Mononuclear cell (primary cell): ENCODE data around the gene SLMAP. TPM values are rescaled to one million over a fixed set of nuclear protein-coding genes. Genes with fewer than 3 reads are reported as not detected.
A peak's percentile ranks its signal among the peaks of the same experiment; 100 is the strongest.

Source experiments
- H3K27me3 ChIP-seq: 2 replicates; pipeline ENCODE4 v1.6.0; 2011; ENCODE audit warnings: low read length, control low read depth; ENCODE audit not compliant: insufficient read depth
- H3K4me1 ChIP-seq: 2 replicates; pipeline ENCODE4 v1.5.1; 2011; ENCODE audit warnings: mild to moderate bottlenecking, low read length, control low read depth; ENCODE audit not compliant: insufficient read depth
- H3K4me3 ChIP-seq: 2 replicates; pipeline ENCODE4 v1.5.1; 2011; ENCODE audit warnings: mild to moderate bottlenecking, low read length, moderate library complexity
- H3K9me3 ChIP-seq: 2 replicates; pipeline ENCODE4 v1.5.1; 2011; ENCODE audit warnings: low read depth, mild to moderate bottlenecking, control low read depth, low read length
- total RNA-seq: library from RNA; depleted of rRNA; stranded (reverse); fragments of >200 nt; gene quantifications from one replicate; pipeline ENCODE4 v1.2.3, GENCODE V29; 2012

Gene SLMAP
- 68.6 TPM for total RNA-seq

- no peaks in the 10 kb centered on the region for H3K9me3 ChIP-seq
- peak within 1 kb of the TSS; percentile 92 for H3K4me3 ChIP-seq
- H3K27me3 ChIP-seq, result no peaks in the 10 kb centered on the region
- H3K4me1 ChIP-seq, result peaks cover 41% of the 10 kb centered on the region
Observed at GRCh38 chr3:57755741-57756527, at the start of gene SLMAP. Gene SLMAP (plus strand): TSS chr3:57756309. CDS start chr3:57757652, 1,343 bp downstream.

GRCh38 chr3:57706462-57706861 lies 49.6 kb upstream of the SLMAP start:
- Histone ChIP-seq H3K4me1 (no peaks in the 10 kb centered on the region), H3K4me3 (no peak overlapping the region), H3K27me3 (no peaks in the 10 kb centered on the region), H3K9me3 (no peaks in the 10 kb centered on the region)

GRCh38 chr3:57709031-57709430 lies 47.1 kb upstream of the SLMAP start:
- Histone ChIP-seq H3K27me3 (no peaks in the 10 kb centered on the region), H3K4me1 (no peaks in the 10 kb centered on the region), H3K4me3 (no peak overlapping the region), H3K9me3 (no peaks in the 10 kb centered on the region)

- Histone ChIP-seq H3K27me3 (no peaks in the 10 kb centered on the region), H3K4me1 (no peaks in the 10 kb centered on the region), H3K4me3 (no peak overlapping the region), H3K9me3 (no peaks in the 10 kb centered on the region)
Observed at GRCh38 chr3:57709559-57709958, 46.5 kb upstream of the SLMAP start.

- no peaks in the 10 kb centered on the region for H3K4me1 ChIP-seq
- no peak overlapping the region for H3K4me3 ChIP-seq
- H3K9me3 ChIP-seq, result no peaks in the 10 kb centered on the region
- no peaks in the 10 kb centered on the region for H3K27me3 ChIP-seq
Observed at GRCh38 chr3:57715686-57716085, 40.4 kb upstream of the SLMAP start.

GRCh38 chr3:57717205-57717868 lies 38.8 kb upstream of the SLMAP start:
- no peaks in the 10 kb centered on the region for H3K4me1 ChIP-seq
- no peak overlapping the region for H3K4me3 ChIP-seq
- no peaks in the 10 kb centered on the region for H3K27me3 ChIP-seq
- H3K9me3 ChIP-seq, result no peaks in the 10 kb centered on the region

- Histone ChIP-seq H3K4me3 (no peak overlapping the region), H3K4me1 (no peaks in the 10 kb centered on the region), H3K27me3 (no peaks in the 10 kb centered on the region), H3K9me3 (no peaks in the 10 kb centered on the region)
Observed at GRCh38 chr3:57718118-57718517, 38.0 kb upstream of the SLMAP start.

- Histone ChIP-seq H3K27me3 (no peaks in the 10 kb centered on the region), H3K9me3 (no peaks in the 10 kb centered on the region), H3K4me3 (no peak overlapping the region), H3K4me1 (peaks cover 26% of the 10 kb centered on the region)
Observed at GRCh38 chr3:57726397-57726796, 29.7 kb upstream of the SLMAP start.

- Histone ChIP-seq H3K9me3 (no peaks in the 10 kb centered on the region), H3K4me3 (no peak overlapping the region), H3K27me3 (no peaks in the 10 kb centered on the region), H3K4me1 (peaks cover 26% of the 10 kb centered on the region)
Observed at GRCh38 chr3:57727106-57727505, 29.0 kb upstream of the SLMAP start.

- Histone ChIP-seq H3K4me1 (peaks cover 26% of the 10 kb centered on the region), H3K27me3 (no peaks in the 10 kb centered on the region), H3K4me3 (no peak overlapping the region), H3K9me3 (no peaks in the 10 kb centered on the region)
Observed at GRCh38 chr3:57729334-57730045, 26.6 kb upstream of the SLMAP start.

GRCh38 chr3:57730682-57731081 lies 25.4 kb upstream of the SLMAP start:
- Histone ChIP-seq H3K4me3 (no peak overlapping the region), H3K4me1 (peaks cover 26% of the 10 kb centered on the region), H3K27me3 (no peaks in the 10 kb centered on the region), H3K9me3 (no peaks in the 10 kb centered on the region)

GRCh38 chr3:57731311-57731710 lies 24.8 kb upstream of the SLMAP start:
- Histone ChIP-seq H3K4me1 (peaks cover 26% of the 10 kb centered on the region), H3K9me3 (no peaks in the 10 kb centered on the region), H3K27me3 (no peaks in the 10 kb centered on the region), H3K4me3 (no peak overlapping the region)

- Histone ChIP-seq H3K9me3 (no peaks in the 10 kb centered on the region), H3K4me1 (peaks cover 18% of the 10 kb centered on the region), H3K27me3 (no peaks in the 10 kb centered on the region), H3K4me3 (no peak overlapping the region)
Observed at GRCh38 chr3:57733790-57734189, 22.3 kb upstream of the SLMAP start.

- no peaks in the 10 kb centered on the region for H3K9me3 ChIP-seq
- H3K4me1 ChIP-seq, result peaks cover 2% of the 10 kb centered on the region
- no peaks in the 10 kb centered on the region for H3K27me3 ChIP-seq
- H3K4me3 ChIP-seq, result no peak overlapping the region
Observed at GRCh38 chr3:57735405-57735804, 20.7 kb upstream of the SLMAP start.

GRCh38 chr3:57737840-57738239 lies 18.3 kb upstream of the SLMAP start:
- Histone ChIP-seq H3K27me3 (no peaks in the 10 kb centered on the region), H3K4me3 (no peak overlapping the region), H3K9me3 (no peaks in the 10 kb centered on the region), H3K4me1 (no peaks in the 10 kb centered on the region)
